Neuronal stem cell (in vitro differentiated cells): Measurements from ENCODE around the gene TMEM207.
"Not testable (repeated sequence)": the region's sequence is repeated elsewhere in the genome, so short reads cannot be mapped to it uniquely, and the experiment has no call there.

Experiments
- DNase-seq: peaks from one replicate; pipeline ENCODE4 v3.0.0-alpha.2; 2013; ENCODE audit warnings: low spot score
- H2AFZ ChIP-seq: one replicate; pipeline ENCODE4 v1.6.1; 2013; ENCODE audit warnings: mild to moderate bottlenecking, low read length, inconsistent platforms
- H2AK5ac ChIP-seq: 2 replicates; pipeline ENCODE4 v1.6.1; 2013; ENCODE audit warnings: low read depth, mild to moderate bottlenecking, inconsistent platforms, low read length, moderate library complexity, mixed read lengths
- H2BK120ac ChIP-seq: 2 replicates; pipeline ENCODE4 v1.6.1; 2013; ENCODE audit warnings: low read depth, mild to moderate bottlenecking, inconsistent platforms, low read length, moderate library complexity, mixed read lengths
- H2BK12ac ChIP-seq: one replicate; pipeline ENCODE4 v1.6.1; 2013; ENCODE audit warnings: low read length, inconsistent platforms
- H2BK15ac ChIP-seq: 2 replicates; pipeline ENCODE4 v1.6.1; 2013; ENCODE audit warnings: mild to moderate bottlenecking, low read length, inconsistent platforms, mixed read lengths
- H2BK5ac ChIP-seq: one replicate; pipeline ENCODE4 v1.6.1; 2013; ENCODE audit warnings: inconsistent platforms, mild to moderate bottlenecking, low read length, moderate library complexity
- H3K14ac ChIP-seq: one replicate; pipeline ENCODE4 v1.6.1; 2013; ENCODE audit warnings: low read length, inconsistent platforms
- H3K18ac ChIP-seq: 2 replicates; pipeline ENCODE4 v1.6.1; 2013; ENCODE audit warnings: low read length, inconsistent platforms
- H3K23ac ChIP-seq: 2 replicates; pipeline ENCODE4 v1.6.1; 2013; ENCODE audit warnings: low read depth, mild to moderate bottlenecking, mixed read lengths, low read length, inconsistent platforms; ENCODE audit not compliant: poor library complexity
- H3K27ac ChIP-seq: replicated peaks from 3 replicates; pipeline ENCODE4 v1.5.1; 2013; ENCODE audit warnings: low read length, inconsistent platforms
- H3K27me3 ChIP-seq, 3 experiments: 2 replicates each; pipeline ENCODE4 v1.6.1; 2013; ENCODE audit warnings: low read length in 3 of 3, mild to moderate bottlenecking in 2 of 3, inconsistent platforms in 1 of 3, low read depth in 1 of 3, mixed read lengths in 1 of 3, moderate library complexity in 1 of 3; ENCODE audit not compliant: control insufficient read depth in 3 of 3, insufficient read depth in 3 of 3
- H3K36me3 ChIP-seq, 2 donors: replicated peaks in 1 of 2; 2 replicates each; pipeline ENCODE4 v1.6.1; 2013; ENCODE audit warnings: low read length in 2 of 2; ENCODE audit not compliant: control insufficient read depth in 2 of 2, insufficient read depth in 2 of 2
- H3K4ac ChIP-seq: 2 replicates; pipeline ENCODE4 v1.6.1; 2013; ENCODE audit warnings: inconsistent platforms, mild to moderate bottlenecking, low read length, moderate library complexity
- H3K4me1 ChIP-seq, 2 donors: 1 replicate in 1 of 2; 2 replicates in 1 of 2; pipeline ENCODE4 v1.6.1; 2013; ENCODE audit warnings: low read length in 2 of 2, low read depth in 1 of 2; ENCODE audit not compliant: control insufficient read depth in 2 of 2, insufficient read depth in 1 of 2
- H3K4me2 ChIP-seq: one replicate; pipeline ENCODE4 v1.6.1; 2013; ENCODE audit warnings: mild to moderate bottlenecking, low read length, inconsistent platforms; ENCODE audit not compliant: insufficient read depth, poor library complexity, severe bottlenecking
- H3K4me3 ChIP-seq, 2 donors: 2 replicates each; pipeline ENCODE4 v1.5.1; 2013; ENCODE audit warnings: low read length in 2 of 2, mild to moderate bottlenecking in 2 of 2, inconsistent platforms in 1 of 2, moderate library complexity in 1 of 2
- H3K79me1 ChIP-seq: one replicate; pipeline ENCODE4 v1.6.1; 2013; ENCODE audit warnings: low read depth, mild to moderate bottlenecking, inconsistent platforms, low read length, moderate library complexity
- H3K9ac ChIP-seq: one replicate; pipeline ENCODE4 v1.6.1; 2013; ENCODE audit warnings: mild to moderate bottlenecking, low read depth, low read length, inconsistent platforms; ENCODE audit not compliant: poor library complexity
- H3K9me3 ChIP-seq, 2 donors: replicated peaks in 1 of 2; 2 replicates each; pipeline versions ENCODE3 to v1.6.1; 2013; ENCODE audit warnings: low read length in 2 of 2, mild to moderate bottlenecking in 2 of 2, inconsistent platforms in 1 of 2, low read depth in 1 of 2, mixed read lengths in 1 of 2, moderate library complexity in 1 of 2; ENCODE audit not compliant: control insufficient read depth in 2 of 2, insufficient read depth in 1 of 2
- H4K8ac ChIP-seq: one replicate; pipeline ENCODE4 v1.6.1; 2013; ENCODE audit warnings: low read depth, mild to moderate bottlenecking, inconsistent platforms, low read length, moderate library complexity
- H4K91ac ChIP-seq: one replicate; pipeline ENCODE4 v1.6.1; 2013; ENCODE audit warnings: low read length, low read depth, mild to moderate bottlenecking, inconsistent platforms; ENCODE audit not compliant: poor library complexity
- WGBS, 2 donors: extraction: QIAGEN DNeasy Blood & Tissue Kit; methylation state at CpG; one replicate each; pipeline ENCODE4 v1.1.7; 2013; ENCODE audit warnings: missing lambda C conversion rate in 2 of 2, mixed read lengths in 1 of 2; ENCODE audit not compliant: insufficient read length in 2 of 2, insufficient replicate concordance in 1 of 2; ENCODE audit errors: extremely low coverage in 2 of 2; 5-methylcytosine and 5-hydroxymethylcytosine counted together

The TMEM207 gene

GRCh38 chr3:190486533-190486864 is 36.8 kb upstream of the TMEM207 start:
- Histone ChIP-seq H3K79me1 (no peaks in the 10 kb centered on the region), H3K23ac (no peak overlapping the region), H3K4ac (no peak overlapping the region), H3K36me3 (no peaks in the 10 kb centered on the region), H3K27ac (no peak overlapping the region), H3K18ac (no peak overlapping the region), H3K4me1 (peaks cover 0 to 1% of the 10 kb centered on the region in 2 donors), H2BK120ac (no peak overlapping the region), H3K4me2 (no peak overlapping the region), H2BK12ac (no peak overlapping the region), H3K9ac (no peak overlapping the region), H3K14ac (no peak overlapping the region), H3K4me3 (no peak overlapping the region), H3K9me3 (no peaks in the 10 kb centered on the region), H2BK5ac (no peak overlapping the region), H4K8ac (no peak overlapping the region), H3K27me3 (peaks cover 0 to 3% (median 0%) of the 10 kb centered on the region in 3 experiments), H2BK15ac (no peak overlapping the region), H4K91ac (no peak overlapping the region), H2AK5ac (no peak overlapping the region), H2AFZ (no peak overlapping the region)
- no CpG with 5 or more reads among the region's 1 CpG for WGBS, 2 donors
- no peak for DNase-seq

GRCh38 chr3:190485830-190486532 is 36.3 kb upstream of the TMEM207 start:
- Histone ChIP-seq H2AFZ (no peak overlapping the region), H3K14ac (no peak overlapping the region), H2BK5ac (no peak overlapping the region), H3K4me1 (peaks cover 0 to 1% of the 10 kb centered on the region in 2 donors), H3K23ac (no peak overlapping the region), H4K8ac (no peak overlapping the region), H4K91ac (no peak overlapping the region), H3K4ac (no peak overlapping the region), H3K4me3 (no peak overlapping the region), H2BK120ac (no peak overlapping the region), H3K9me3 (no peaks in the 10 kb centered on the region), H3K27me3 (no peaks in the 10 kb centered on the region), H3K36me3 (no peaks in the 10 kb centered on the region), H3K79me1 (no peaks in the 10 kb centered on the region), H3K18ac (no peak overlapping the region), H3K27ac (no peak overlapping the region), H3K4me2 (no peak overlapping the region), H2BK12ac (no peak overlapping the region), H2BK15ac (no peak overlapping the region), H3K9ac (no peak overlapping the region), H2AK5ac (no peak overlapping the region)
- DNase-seq: no peak
- WGBS, 2 donors: no CpG with 5 or more reads among the region's 6 CpGs

- Histone ChIP-seq H3K36me3 (no peaks in the 10 kb centered on the region), H2BK15ac (no peak overlapping the region), H3K4me2 (no peak overlapping the region), H2BK12ac (no peak overlapping the region), H3K14ac (no peak overlapping the region), H4K91ac (no peak overlapping the region), H3K23ac (no peak overlapping the region), H3K9ac (no peak overlapping the region), H2BK5ac (no peak overlapping the region), H3K4me3 (no peak overlapping the region), H2AFZ (no peak overlapping the region), H2AK5ac (no peak overlapping the region), H3K79me1 (no peaks in the 10 kb centered on the region), H3K9me3 (no peaks in the 10 kb centered on the region), H2BK120ac (no peak overlapping the region), H3K27me3 (no peaks in the 10 kb centered on the region), H3K27ac (no peak overlapping the region), H3K4ac (no peak overlapping the region), H3K4me1 (peaks cover 0 to 1% of the 10 kb centered on the region in 2 donors), H3K18ac (no peak overlapping the region), H4K8ac (no peak overlapping the region)
- no peak for DNase-seq
- no CpG with 5 or more reads among the region's 2 CpGs for WGBS, 2 donors
These were observed 32.1 kb upstream of the TMEM207 start for GRCh38 chr3:190481779-190482178.

- not testable (repeated sequence) for H3K4me3 ChIP-seq, H4K91ac ChIP-seq, H2AFZ ChIP-seq, H3K27me3 ChIP-seq, H2BK15ac ChIP-seq, H2BK5ac ChIP-seq, DNase-seq, H3K9ac ChIP-seq, H3K4me2 ChIP-seq, H3K4me1 ChIP-seq, H3K23ac ChIP-seq, H3K4ac ChIP-seq, H3K14ac ChIP-seq, H3K27ac ChIP-seq, H4K8ac ChIP-seq, H3K18ac ChIP-seq, H3K36me3 ChIP-seq, H2BK12ac ChIP-seq, H2AK5ac ChIP-seq, H2BK120ac ChIP-seq, H3K79me1 ChIP-seq, H3K9me3 ChIP-seq
- WGBS, 2 donors: no CpG with 5 or more reads among the region's 25 CpGs
These were observed 23.6 kb upstream of the TMEM207 start for GRCh38 chr3:190473261-190473660.
